Ureter (tissue), 1 donor: ENCODE results near the gene DGLUCY. TPM values are rescaled to one million over a fixed set of nuclear protein-coding genes. Genes with fewer than 3 reads are reported as not detected.
"Not testable (repeated sequence)": the region's sequence is repeated elsewhere in the genome, so short reads cannot be mapped to it uniquely, and the experiment has no call there.

Experiments used
- DNase-seq: peaks from one replicate; pipeline ENCODE4 v3.0.0-alpha.2; 2020; ENCODE audit warnings: low spot score
- total RNA-seq: library from RNA; stranded (reverse); gene quantifications from one replicate; pipeline ENCODE4 v1.2.4, GENCODE V29; 2023
- donor health status: DM: yes; HTN: yes; CAD: no.

Gene DGLUCY
- 141 TPM for total RNA-seq

DNA sequence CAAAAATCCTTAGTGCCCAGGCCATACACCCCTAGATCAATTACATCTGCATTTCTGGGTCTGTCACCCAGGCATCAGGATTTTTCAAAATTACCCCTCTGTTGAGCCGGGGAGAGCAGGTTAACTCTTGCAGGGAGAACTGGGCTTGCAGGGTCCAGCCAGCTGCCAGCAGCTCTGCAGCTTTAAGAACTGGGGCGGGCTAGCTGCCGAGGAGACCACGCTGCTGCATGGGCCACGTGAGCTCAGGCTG is at the start of gene DGLUCY:
Gene DGLUCY (plus strand): TSS at position 245 of the 250 bp plus-strand sequence. CDS start 46,222 bp downstream, outside the sequence.
- DNase-seq, result no peak

GRCh38 chr14:91065266-91065665 is 48.6 kb upstream of the DGLUCY start:
- no peak for DNase-seq

GRCh38 chr14:91067186-91067585 is 46.7 kb upstream of the DGLUCY start:
- DNase-seq, result no peak

GRCh38 chr14:91068642-91069041 is 45.2 kb upstream of the DGLUCY start:
- DNase-seq, result no peak

DNA sequence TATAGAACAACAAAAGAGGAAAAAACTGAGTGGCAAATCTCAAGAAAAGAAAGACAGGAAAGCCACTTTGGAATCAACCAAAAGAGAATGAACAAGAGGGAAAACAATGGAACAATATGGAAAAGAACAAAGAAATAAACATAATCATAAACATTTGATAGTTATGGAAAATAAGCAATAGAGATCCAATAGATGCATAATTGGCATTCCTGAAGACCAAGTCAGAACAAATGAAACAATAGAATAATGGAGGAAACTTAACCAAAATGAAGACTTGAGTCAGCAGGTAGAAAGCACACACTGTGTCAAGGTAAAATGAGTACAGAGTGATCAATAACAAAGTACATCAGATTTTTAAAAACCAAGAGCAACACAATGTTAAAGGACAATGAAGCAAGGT is 43.3 kb upstream of the DGLUCY start:
- DNase-seq, result no peak

DNA sequence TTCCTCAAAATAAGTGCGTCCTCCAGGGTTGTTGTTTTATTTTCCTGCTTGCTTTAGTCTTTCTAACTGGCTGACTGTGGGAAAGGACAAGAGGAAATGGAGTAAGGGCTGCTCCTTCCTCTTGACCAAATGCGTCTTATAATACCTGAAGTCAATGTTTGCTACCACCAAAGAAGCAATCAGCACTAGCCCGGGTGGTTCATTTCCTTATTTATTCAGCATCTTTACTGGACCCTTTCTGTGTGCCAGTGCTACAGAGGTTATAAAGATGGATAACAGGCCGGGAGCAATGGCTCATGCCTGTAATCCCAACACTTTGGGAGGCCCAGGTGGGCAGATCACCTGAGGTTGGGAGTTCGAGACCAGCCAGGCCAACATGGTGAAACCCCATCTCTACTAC is 38.3 kb upstream of the DGLUCY start:
- no peak for DNase-seq

- DNase-seq, result no peak
Measured at GRCh38 chr14:91078095-91078737, 35.7 kb upstream of the DGLUCY start.

GRCh38 chr14:91080071-91080470 is 33.8 kb upstream of the DGLUCY start:
- no peak for DNase-seq

GRCh38 chr14:91082282-91082681 is 31.6 kb upstream of the DGLUCY start:
- DNase-seq, result no peak

GRCh38 chr14:91084516-91084915 is 29.4 kb upstream of the DGLUCY start:
- DNase-seq, result no peak

GRCh38 chr14:91087470-91087869 is 26.4 kb upstream of the DGLUCY start:
- not testable (repeated sequence) for DNase-seq

DNA sequence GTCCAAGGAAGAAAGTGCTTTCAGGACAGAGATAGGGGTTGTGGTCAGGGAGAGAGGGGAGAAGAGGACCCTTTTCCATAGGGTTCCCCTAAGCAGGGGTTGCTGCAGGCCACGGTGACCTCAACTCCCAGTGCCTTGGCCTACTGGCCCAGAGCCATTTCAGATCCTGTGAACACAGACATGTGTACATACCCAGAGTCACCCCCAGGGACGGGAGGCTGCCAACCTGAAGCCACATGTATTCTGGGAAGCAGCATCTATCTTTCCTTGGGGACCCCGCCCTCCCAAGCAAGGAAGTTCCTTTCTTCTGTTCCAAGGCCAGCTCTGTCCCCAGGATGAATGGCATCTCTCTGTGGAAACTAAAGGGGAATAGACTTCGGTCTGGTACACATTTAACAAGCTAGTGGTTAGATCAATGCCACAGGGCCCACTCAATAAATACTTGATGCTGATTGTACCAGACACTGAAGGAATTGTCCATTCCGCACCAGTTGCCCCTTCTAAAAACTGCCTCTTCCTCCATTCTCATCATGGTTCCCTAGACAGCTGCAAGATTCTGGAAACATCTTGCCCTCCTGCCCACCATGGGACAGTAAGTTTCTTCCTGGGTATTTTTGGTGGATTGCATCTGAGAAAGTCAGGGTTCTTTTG is 25.2 kb upstream of the DGLUCY start:
- no peak for DNase-seq

GRCh38 chr14:91089958-91090535 is 23.8 kb upstream of the DGLUCY start:
- DNase-seq, result no peak

DNA sequence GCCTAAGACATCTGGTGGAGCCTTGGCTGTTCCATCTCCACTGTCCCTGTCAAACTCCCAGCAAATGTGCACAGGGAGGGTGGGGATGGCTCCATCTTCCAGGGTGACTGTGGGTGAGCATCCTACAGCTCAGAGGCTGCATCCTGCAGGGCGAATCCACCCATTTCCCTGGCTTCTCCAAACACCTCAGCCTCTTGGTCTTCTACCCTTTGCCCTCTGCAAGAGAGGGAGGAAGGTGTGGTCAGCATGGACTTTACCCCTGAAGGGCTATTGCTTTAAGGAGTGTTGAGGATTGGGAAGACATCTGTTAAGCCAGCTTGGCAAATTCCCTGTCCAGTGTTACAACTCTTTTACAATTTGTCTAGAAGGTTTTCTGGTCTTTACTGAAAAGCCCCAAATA is 23.1 kb upstream of the DGLUCY start:
- no peak for DNase-seq

DNA sequence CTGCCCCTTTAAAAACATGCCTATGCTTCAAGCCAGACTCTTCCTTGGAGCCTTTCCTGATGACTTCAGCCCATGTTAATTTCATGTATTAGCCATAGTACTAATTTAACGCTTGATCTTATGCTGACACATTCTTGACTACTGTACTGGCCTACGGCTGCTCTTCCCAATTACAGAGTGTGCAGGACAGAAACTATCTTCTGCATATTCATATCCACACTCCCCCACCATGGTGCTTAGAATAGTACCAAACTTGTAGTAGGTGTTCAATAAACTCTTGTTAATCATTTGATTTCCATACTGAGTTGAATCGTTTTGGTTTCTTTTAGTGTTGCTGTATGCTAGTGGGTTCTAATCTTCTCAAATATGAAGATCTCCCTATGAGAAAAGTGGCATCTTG is 21.8 kb upstream of the DGLUCY start:
- no peak for DNase-seq

DNA sequence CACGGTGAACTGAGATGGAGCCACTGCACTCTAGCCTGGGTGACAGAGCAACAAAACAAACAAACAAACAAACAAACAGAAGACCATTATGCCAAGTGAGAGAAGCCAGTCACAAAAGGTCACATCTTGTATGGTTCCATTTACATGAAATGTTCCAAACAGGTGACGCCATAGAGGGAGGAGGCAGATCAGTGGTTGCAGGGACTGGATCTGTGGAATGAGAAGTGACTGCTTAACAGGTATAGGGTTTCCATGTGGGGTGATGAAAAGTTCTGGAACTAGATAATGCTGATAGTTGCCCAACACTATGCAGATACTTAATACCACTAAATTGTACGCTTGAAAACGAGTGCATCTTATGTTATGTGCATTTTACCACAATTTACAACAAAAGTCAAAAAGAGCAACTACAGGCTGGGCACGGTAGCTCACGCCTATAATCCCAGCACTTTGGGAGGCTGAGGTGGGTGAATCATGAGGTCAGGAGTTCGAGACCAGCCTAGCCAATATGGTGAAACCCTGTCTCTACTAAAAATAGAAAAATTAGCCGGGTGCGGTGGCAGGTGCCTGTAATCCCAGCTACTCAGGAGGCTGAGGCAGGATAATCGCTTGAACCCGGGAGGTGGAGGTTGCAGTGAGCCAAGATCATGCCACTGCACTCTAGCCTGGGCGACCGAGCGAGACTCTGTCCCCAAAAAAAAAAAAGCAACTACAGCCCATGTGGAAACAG is 20.0 kb upstream of the DGLUCY start:
- not testable (repeated sequence) for DNase-seq

DNA sequence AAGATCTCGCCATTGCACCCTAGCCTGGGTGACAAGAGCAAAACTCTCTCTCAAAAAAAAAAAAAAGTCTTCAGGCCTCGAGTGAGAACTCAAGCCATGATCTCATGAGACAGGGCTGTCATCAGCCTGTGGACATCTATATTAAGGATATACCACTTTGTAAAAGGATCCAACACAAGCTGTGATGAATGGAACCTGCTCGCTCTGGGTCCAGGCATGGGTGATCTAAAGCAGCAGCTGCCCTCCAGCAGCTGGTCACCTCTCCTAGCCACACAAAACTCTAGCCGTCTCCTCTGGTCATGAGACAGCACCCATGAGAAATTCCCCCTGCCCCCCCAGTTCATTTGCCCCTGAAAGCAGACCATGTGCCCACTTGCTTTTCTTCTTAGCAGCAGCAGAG is 19.1 kb upstream of the DGLUCY start:
- no peak for DNase-seq

DNA sequence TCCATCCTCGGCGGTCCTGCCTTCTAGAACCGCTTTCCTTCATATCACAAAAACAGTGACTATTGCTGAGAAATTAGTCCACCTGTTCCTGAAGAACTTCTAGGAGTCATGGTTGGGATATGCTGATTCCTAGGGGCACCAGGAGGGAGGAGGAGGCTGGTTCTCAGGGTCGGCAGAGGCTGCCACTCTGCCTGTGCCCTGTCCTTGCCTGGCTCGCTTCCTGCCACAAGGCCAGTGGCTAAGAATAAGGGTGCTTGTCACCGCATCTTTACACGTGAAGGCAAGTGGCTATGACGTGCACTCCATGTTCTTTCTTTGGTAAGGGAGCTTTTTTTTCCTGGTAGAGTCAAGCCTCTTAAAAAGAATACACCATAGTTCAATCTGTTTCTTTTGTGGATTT is 18.7 kb upstream of the DGLUCY start:
- no peak for DNase-seq

GRCh38 chr14:91097657-91098056 is 16.2 kb upstream of the DGLUCY start:
- not testable (repeated sequence) for DNase-seq

- no peak for DNase-seq
Measured at GRCh38 chr14:91098591-91098990, 15.3 kb upstream of the DGLUCY start.

DNA sequence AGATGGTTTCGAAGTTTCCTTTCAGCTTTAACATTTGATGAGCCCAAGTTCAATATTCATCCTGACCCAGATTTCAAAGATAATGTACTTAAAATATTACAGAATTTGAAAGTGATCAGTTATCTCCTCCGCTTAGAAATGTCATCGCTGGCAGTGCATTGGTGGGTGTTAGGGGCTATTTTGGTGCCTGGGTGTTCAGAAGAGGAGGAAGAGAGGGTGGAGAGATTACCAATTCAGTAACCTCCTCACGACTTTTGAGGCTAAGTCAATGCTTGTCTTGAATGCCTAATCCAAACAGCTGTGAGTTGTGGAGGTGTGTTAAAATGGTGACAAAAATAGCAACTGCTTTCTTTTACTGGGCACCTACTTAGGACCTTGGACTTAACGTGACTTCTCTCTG is 13.8 kb upstream of the DGLUCY start:
- no peak for DNase-seq

- DNase-seq, result no peak
Measured at GRCh38 chr14:91103116-91103515, 10.8 kb upstream of the DGLUCY start.
